NCI-H446 treated with DMSO at 0.1 percent for 48 hours (cell line): ENCODE data around the gene ETV5.
"Not testable (repeated sequence)": the region's sequence is repeated elsewhere in the genome, so short reads cannot be mapped to it uniquely, and the experiment has no call there.

ENCODE experiments used
- DNase-seq: peaks from one replicate; lab custom pipeline; 2025; lab: John Stamatoyannopoulos, UW

Gene ETV5

GRCh38 chr3:186021673-186022362, 87.1 kb downstream of the ETV5 start:
- peak; percentile 41 for DNase-seq

GRCh38 chr3:186021250-186021649, 87.6 kb downstream of the ETV5 start:
- DNase-seq = not testable (repeated sequence)

- DNase-seq = not testable (repeated sequence)
Observed at GRCh38 chr3:186019288-186019687, 89.6 kb downstream of the ETV5 start.

- no peak for DNase-seq
Observed at GRCh38 chr3:186014866-186015265, 94.0 kb downstream of the ETV5 start.

- DNase-seq = no peak
Observed at GRCh38 chr3:186013312-186013711, 95.6 kb downstream of the ETV5 start.

- no peak for DNase-seq
Observed at GRCh38 chr3:186012137-186012536, 96.8 kb downstream of the ETV5 start.

- DNase-seq = no peak
Observed at GRCh38 chr3:186004671-186005070, 104.2 kb downstream of the ETV5 start.

GRCh38 chr3:186004209-186004608, 104.7 kb downstream of the ETV5 start:
- DNase-seq = no peak

- DNase-seq = no peak
Observed at GRCh38 chr3:186003610-186004009, 105.3 kb downstream of the ETV5 start.

- no peak for DNase-seq
Observed at GRCh38 chr3:186002884-186003472, 105.9 kb downstream of the ETV5 start.

GRCh38 chr3:186001842-186002241, 107.0 kb downstream of the ETV5 start:
- DNase-seq = no peak

GRCh38 chr3:185999221-185999620, 109.7 kb downstream of the ETV5 start:
- DNase-seq = no peak

- no peak for DNase-seq
Observed at GRCh38 chr3:185998136-185998535, 110.8 kb downstream of the ETV5 start.

- no peak for DNase-seq
Observed at GRCh38 chr3:185997130-185997529, 111.8 kb downstream of the ETV5 start.
